Right ventricle myocardium inferior (tissue), 1 donor: ENCODE measurements around the gene EVPLL. TPM values are rescaled to one million over a fixed set of nuclear protein-coding genes. Genes with fewer than 3 reads are reported as not detected.
"Not testable (repeated sequence)": the region's sequence is repeated elsewhere in the genome, so short reads cannot be mapped to it uniquely, and the experiment has no call there.

Source experiments
- ATAC-seq: fragments of 200-7000 bp; cut with Tn5 transposase; one replicate; pipeline ENCODE4 v1.9.1; 2020; ENCODE audit warnings: mild to moderate bottlenecking, moderate library complexity
- DNase-seq: peaks from one replicate; pipeline ENCODE4 v3.0.0; 2021; ENCODE audit errors: missing footprints
- intact Hi-C: fragments of 100-400 bp; cut with DNase I; formaldehyde crosslinking; loops from one replicate; pipeline ENCODE4 v1.11.0; 2022
- total RNA-seq: library from RNA; stranded (reverse); fragmentation: NEBNext Ultra II Directional; extraction: Animal tissue kit (Norgen Biotek cat#: 25700); gene quantifications from one replicate; pipeline ENCODE4 v1.2.1, GENCODE V29; 2021
- donor health status: DM: no; HTN: yes; CAD: no; lungs with severe emphysema.

Gene EVPLL
- total RNA-seq, 1 donor from 2014 or later, result not detected

DNA sequence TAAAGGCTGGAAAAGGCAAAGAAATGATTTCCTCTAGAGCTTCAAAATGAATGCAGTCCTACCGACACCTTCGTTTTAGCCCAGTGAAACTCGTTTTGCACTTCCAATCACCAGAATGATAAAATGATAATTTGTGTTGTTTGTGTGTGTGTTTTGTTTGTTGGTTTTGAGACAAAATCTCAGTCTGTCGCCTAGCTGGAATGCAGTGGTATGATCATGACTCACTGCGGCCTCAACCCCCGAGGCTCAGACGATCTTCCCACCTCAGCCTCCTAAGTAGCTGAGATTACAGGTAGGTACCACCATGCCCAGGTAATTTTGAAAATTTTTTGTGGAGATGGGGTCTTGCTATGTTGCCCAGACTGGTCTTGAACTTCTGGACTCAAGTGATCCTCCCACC, 3.4 kb upstream of the EVPLL start:
- ATAC-seq (no peak), DNase-seq (no peak)
- intact Hi-C loops, result no loop called here

DNA sequence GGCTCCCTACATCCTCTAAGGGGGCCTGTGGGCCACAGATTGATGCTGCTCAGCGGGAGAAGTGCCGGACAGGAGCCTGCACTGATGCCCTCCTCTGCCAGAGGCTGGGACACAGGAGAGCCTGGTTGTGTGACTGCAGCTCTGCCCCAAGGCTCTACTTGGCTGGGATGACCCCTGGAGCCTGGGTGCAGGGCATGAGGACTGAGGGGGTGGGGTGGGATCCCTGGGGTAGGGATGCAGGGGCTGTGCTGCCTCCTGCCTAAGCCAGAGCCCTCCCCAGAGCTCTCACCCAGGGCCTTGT, 577 bp downstream of the EVPLL start:
- no peak for DNase-seq
- intact Hi-C loops, result no loop called here
- no peak for ATAC-seq

DNA sequence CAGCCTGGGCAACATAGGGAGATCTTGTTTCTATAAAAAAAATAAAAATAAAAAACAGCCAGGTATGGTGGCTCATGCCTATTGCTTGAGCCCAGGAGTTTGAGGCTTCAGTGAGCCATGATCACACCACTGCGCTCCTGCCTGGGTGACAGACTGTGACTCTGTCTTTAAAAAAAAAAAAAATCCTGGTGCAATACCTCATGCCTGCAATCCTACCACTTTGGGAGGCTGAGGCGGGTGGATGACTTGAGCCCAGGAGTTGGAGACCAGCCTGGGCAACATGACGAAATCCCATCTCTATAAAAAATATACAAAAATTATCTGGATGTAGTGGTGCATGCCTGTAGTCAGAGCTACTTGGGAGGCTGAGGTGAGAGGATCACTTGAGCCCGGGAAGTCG, 1.0 kb downstream of the EVPLL start:
- ATAC-seq, intact Hi-C loops, DNase-seq: not testable (repeated sequence)

DNA sequence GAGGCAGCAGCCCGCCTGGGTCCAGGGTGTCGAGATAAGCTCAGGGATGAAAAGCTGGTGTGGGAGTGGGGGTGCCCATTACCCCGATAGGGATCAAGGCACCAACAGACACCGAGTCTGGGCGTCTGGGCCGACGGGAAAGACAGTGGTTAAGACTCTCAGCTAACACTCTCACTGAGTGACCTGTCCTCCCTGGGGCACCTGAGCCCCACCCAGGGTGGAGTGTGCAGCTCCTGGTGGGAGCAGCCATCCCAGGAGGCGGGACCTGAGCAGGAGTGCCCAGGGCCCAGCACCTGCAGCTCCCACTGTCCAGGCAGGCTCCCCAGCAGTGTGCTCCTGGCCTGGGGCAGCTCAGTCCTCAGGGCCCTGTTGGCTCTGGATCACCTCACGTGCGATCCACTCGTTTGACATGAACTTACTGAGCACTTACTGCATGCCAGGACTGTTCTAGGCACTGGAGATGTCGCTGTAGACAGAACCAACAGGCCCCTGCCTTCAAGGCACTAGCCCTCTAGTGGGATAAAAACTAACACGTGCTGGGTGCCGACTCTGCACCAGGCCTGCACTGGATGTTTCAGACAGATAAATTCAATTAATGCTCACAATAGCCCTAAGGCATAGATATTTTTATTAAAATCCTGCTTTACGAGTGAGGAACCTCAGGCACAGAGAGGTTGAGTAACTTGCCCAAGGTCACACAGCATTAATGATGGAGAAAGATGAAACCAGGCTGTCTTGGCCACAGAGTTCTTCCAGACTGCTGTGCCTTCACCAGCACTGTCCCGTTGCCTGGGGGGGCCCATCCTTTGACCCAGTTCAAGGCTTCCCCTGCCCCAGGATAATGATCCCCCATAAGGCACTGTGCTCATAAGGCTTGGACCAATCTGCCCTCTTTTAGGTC, 1.9 kb downstream of the EVPLL start:
- ATAC-seq (no peak), DNase-seq (no peak)
- intact Hi-C loops, result no loop called here

DNA sequence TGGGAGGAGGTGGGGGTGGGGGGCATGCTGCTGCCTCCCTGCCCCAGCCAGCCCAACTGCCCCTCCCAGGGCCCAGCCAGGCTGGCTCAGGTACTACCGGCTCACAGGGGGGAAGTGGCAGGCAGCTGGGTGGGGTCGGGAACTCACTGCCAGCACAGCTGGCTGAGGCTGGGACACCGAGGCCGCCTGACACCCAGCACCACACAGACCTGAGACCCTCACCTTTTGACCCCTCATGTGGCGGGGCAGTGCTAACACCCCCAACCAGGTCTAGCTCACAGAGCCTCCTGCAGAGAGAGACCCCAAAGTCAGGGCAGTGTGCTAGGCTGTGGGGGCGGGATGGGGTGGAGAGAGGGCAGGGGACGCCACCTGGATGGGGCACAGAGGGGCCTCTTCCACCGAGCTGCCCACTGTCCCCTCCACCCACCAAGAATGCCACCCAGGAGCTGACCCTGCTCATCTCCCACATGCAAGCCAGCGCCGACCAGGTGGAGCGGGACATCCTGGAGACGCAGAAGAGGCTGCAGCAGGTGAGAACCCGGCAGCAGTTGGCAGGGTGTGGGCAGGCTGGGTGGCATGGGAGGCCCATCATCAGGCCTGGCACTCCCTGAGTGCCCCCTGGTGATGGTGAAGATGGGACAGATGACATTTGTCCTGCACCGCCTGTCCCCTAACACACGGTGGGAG, 3.0 kb downstream of the EVPLL start:
- DNase-seq (no peak), ATAC-seq (no peak)
- intact Hi-C loops, result no loop called here

DNA sequence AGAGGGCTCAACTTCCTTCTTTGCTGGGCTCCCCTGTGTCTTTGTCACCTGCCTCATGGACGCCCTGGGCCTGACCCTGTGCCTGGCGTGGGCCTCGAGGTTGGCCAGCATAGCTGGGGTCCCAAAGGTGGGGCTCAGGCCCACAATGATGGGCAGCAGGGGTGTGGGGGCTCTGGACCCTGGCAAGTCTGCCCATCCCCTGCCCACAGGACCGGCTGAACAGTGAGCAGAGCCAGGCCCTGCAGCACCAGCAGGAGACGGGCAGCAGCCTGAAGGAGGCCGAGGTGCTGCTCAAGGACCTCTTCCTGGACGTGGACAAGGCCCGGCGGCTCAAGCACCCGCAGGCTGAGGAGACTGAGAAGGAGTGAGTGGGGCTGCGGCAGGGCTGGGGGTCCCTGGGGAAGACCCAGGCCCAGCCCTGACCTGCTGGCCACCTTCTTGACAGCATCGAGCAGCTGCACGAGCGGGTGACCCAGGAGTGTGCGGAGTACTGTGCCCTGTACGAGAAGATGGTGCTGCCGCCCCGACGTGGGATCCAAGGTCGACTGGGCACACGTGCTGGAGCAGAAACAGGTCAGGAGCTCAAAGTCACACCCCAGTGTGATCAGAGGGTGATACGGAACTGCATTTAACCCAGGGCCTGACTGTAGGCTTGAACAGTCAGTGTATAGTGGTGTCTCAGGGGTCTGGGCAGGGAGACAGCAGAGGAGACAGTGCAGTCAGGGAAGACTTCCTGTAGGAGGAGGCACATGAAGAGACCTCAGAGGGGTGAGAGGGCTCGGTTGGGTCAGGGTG, 3.8 kb downstream of the EVPLL start:
- intact Hi-C loops, result no loop called here
- ATAC-seq, result no peak
- no peak for DNase-seq

DNA sequence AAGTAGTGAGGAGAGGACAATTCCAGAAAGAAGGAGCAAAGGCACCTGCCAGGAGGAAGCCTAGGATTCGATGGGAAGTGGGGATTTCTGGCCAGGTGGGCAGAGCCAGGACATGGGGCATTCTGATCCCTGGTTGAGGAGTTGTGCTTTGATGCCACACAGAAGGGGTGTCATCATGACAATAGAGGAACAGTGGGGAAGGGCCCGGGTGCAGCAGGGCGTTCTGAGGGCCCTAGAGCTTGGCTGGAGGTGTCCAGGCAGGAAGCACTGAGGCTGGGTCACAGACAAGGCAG, 4.3 kb downstream of the EVPLL start:
- DNase-seq (no peak), ATAC-seq (no peak)
- intact Hi-C loops, result no loop called here

DNA sequence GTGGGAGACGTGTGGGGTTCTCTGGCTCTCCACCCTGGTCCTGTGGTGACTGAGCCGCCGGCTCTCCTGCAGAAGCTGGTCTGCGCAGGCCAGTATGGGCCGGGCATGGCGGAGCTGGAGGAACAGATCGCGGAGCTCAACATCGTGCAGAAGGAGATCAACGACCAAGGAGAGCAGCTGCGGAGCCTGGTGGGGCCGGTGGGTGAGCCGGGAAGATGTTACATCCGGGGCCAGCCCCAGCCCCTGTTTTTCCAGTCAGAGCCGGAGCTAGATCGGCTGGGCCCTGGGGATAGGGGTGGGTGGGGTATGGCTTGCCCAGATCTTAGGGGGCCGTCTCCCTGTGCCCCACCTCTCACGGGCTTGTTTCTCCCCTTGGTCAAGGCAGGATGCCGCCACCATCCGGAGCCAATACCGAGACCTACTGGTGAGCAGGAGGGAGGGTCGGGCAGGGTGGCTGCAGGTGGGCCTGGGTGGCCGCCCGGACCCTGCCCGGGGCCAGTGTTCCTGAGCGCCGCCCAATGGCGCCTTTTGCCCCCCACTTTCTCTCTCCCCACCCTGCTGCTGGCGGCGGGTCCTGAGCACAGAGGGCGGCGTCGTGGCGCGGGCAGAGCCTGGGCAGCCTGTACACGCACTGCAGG, 5.0 kb downstream of the EVPLL start:
- ATAC-seq (no peak), DNase-seq (no peak)
- intact Hi-C loops, result no loop called here

DNA sequence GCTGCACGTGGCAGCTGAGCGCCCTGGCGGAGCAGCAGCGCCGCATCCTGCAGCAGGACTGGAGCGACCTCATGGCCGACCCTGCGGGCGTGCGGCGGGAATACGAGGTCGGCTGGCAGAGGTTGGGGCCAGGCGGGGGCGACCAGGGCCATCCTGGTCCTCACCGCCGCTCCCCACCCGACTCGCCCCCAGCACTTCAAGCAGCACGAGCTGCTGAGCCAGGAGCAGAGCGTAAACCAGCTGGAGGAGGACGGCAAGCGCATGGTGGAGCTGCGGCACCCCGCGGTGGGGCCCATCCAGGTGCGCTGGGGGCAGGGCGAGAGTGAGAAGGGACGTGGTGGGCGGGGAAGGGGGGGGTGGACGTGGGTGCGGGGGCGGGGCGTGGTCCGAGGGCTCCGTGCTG, 5.5 kb downstream of the EVPLL start:
- DNase-seq, ATAC-seq, intact Hi-C loops: not testable (repeated sequence)

DNA sequence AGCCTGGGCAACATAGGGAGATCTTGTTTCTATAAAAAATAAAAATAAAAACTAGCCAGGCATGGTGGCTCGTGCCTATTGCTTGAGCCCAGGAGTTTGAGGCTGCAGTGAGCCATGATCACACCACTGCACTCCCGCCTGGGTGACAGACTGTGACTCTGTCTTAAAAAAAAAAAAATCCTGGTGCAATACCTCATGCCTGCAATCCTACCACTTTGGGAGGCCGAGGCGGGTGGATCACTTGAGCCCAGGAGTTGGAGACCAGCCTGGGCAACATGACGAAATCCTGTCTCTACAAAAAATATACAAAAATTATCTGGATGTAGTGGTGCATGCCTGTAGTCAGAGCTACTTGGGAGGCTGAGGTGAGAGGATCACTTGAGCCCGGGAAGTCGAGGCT, 6.7 kb downstream of the EVPLL start:
- DNase-seq, intact Hi-C loops, ATAC-seq: not testable (repeated sequence)

DNA sequence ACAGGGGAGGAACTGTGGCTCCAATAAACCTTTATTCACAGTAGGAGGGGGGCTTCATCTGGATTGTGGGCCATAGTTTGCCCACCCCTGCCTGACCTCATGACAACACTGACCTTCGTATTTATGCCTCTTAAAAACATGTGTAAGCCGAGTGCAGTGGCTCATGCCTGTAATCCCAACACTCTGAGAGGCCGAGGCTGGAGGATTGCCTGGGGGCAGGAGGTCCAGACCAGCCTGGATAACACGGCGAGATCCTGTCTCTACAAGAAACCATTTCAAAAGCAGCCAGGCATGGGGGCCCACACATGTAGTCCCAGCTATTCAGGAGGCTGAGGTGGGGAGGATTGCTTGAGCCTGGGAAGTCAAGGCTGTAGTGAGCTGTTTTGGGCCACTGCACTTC, 10.0 kb downstream of the EVPLL start:
- intact Hi-C loops, DNase-seq, ATAC-seq: not testable (repeated sequence)

DNA sequence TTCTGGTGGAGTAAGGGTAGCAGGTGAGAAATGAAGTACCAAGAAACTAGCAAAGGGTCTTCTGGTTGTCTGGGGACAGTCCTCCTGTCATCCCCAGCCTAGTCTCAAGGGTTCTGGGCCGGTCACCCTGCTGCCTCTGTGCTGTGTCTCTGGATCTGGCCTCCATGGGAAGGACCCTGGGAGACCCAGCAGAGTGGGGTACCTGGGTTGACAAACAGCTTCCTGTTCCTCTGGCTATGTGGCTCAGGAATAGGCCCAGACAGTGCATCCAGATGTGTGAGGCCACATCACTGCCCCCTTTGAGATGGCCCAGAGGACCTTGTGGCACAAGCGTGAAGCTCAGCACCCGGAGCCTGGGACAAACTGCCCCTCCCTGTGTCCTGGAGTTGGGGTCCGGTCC, 10.7 kb downstream of the EVPLL start:
- DNase-seq, ATAC-seq, intact Hi-C loops: not testable (repeated sequence)

DNA sequence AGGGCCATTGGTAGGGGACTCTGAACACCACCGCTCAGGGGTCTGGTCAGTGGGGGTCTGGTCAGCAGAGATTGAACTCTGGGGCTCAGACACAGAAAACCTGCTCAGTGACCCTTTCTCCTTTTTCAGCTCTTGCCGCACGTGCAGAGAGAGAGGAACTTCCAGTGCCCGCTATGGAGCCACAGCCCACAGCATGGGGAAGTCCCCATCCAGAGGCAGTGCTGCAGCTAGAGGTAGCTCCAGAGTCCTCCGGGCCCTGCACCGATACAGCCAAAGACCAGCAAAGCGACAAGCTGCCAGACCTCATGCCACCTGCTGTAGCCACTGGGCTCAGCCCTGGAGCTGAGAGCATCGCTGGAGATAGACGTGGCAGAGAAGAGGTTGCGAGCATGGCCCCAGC, 11.2 kb downstream of the EVPLL start:
- ATAC-seq, intact Hi-C loops, DNase-seq: not testable (repeated sequence)

DNA sequence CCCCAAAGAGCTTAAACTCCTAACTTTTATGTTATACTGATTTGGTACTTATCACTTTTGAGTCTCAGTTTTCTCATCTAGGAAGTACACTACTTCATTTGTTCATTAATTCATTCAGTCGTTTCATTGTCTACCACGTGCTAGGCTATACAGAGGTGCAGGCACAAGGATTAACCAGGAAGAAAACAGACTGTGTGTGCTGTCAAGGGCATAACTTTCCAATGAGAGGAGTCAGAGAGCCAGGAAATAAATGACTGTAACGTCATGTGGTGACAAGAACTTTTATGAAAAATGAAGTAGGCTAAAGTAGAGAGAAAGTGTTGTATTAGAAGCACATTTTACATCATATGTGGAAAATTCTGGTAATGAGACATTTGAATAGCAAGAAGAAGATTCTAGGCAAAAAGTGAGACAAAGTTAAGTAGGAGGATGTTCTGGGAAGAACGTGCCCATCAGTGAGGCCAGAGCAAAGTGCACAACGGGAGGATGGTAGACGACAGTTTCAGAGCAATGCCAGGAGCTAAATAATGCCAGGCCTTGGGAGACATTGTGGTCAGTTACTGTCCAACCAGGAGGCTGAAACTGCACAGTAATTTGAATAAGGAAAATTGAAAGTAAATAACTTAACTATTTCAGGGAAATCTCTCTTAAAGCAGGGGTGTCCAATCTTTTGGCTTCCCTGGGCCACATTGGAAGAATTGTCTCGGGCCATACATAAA, 24.5 kb downstream of the EVPLL start:
- ATAC-seq, DNase-seq, intact Hi-C loops: not testable (repeated sequence)

DNA sequence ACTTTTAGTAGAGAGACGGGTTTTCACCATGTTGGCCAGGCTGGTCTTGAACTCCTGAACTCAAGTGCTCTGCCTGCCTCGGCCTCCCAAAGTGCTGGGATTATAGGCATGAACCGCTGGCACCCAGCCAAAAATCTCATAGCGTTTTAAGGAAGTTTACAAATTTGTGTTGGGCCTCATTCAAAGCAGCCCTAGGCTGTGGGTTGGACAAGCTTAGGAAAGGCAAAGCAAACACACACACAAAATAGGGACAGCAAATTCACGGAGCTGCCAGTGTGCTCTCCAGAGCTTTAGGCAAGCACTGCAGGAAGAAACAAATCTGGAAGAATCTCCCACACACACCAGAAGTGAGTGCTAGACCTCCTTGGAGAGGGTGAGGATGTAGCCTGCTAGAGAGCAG, 25.6 kb downstream of the EVPLL start:
- DNase-seq, ATAC-seq, intact Hi-C loops: not testable (repeated sequence)

DNA sequence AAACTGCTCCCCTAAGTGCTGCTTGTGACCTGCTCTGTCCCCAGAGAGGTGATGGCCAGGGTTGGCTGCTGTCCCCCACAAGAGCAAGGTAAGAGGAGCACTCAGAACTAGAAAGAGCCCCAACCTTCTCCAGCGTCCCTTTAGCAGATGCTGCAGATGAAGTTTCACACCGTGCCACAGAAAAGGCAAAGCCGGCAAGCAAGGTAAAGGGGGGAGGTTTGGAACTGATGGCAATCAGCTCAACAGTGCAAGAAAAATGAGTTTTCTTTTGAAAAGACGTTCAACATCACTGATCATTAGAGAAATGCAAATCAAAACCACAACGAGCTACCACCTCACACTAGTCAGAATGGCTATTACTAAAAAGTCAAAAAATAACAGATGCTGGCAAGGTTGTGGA, 26.0 kb downstream of the EVPLL start:
- intact Hi-C loops, DNase-seq, ATAC-seq: not testable (repeated sequence)

DNA sequence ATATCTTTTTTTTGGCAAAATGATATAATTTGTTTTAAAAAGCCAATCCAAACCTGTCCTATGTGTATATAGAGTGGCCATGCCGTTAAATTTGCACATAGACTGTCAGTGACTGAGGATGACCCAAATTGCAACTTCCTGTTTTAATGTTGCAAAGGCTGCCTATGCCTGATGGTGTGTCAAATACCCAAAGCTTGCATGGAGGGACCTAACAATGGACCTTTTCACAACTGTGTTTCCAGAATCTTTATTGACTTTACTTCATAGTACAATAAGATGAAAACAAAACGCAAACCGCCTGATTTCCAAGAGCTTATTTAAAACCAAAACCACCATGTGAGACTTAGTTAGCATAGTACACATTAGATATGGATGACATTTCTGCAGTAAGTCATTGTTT, 31.3 kb downstream of the EVPLL start:
- ATAC-seq, intact Hi-C loops: not testable (repeated sequence)

DNA sequence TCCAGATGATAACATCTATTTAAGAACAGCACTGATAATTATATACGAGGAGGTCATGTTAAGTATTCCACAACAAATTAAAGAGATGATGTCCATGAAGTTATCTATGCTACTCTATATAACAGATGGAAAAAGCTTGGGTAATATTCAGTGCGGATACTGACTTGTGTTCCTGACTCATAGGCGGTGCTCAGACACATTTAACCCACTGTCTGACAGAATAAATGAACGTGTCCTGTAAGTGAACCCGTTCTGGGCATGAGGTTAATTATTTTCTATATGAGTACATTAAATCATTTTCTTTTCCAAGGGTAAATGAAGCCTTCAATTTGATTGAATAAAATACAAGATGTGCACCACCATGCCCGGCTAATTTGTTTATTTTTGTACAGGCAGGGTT, 31.7 kb downstream of the EVPLL start:
- ATAC-seq, DNase-seq, intact Hi-C loops: not testable (repeated sequence)

More for the DNA sequence above, 31.3 kb downstream of the EVPLL start:
- not testable (repeated sequence) for DNase-seq
